GM13977 (cell line): ENCODE measurements around the gene CFAP92.

Source experiments
- DNase-seq: peaks from one replicate; pipeline ENCODE4 v3.0.0; 2012; ENCODE audit warnings: low spot score
- in situ Hi-C: fragments of 300-500 bp; cut with MboI; formaldehyde crosslinking; loops from one replicate; pipeline ENCODE4 v1.12.0; 2022; ENCODE audit warnings: low sequenced_read_pairs, low pct_unique_long_range_greater_than_20kb, mixed read lengths, inconsistent platforms; ENCODE audit not compliant: unreplicated experiment
- TF ChIP-seq, protein P1 (sequence below): IDR thresholded peaks from 2 replicates; pipeline ENCODE4 v1.5.1; 2012; ENCODE audit warnings: mild to moderate bottlenecking, control low read depth; ENCODE audit not compliant: insufficient read depth; ENCODE audit errors: extremely low read depth, missing control alignments

The CFAP92 gene

DNA sequence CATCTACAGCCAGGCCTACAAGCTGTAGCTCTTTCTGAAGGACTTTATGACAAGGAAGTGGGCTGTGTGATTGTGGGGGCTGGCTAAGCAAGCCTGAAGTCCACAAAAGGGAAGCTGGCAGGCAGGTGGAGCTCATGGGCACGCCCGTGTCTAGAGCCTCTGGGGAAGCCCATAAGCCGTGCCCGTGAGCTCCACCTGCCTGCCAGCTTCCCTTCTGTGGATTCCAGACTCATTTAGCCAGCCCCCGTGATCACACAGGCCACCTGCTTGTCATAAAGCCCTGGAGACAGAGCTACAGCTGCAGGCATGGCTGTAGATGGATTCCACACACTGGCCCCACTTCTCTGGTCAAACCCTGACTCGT, 22.5 kb upstream of the CFAP92 start:
- in situ Hi-C loops = no loop called here
- TF ChIP-seq, protein P1, sequence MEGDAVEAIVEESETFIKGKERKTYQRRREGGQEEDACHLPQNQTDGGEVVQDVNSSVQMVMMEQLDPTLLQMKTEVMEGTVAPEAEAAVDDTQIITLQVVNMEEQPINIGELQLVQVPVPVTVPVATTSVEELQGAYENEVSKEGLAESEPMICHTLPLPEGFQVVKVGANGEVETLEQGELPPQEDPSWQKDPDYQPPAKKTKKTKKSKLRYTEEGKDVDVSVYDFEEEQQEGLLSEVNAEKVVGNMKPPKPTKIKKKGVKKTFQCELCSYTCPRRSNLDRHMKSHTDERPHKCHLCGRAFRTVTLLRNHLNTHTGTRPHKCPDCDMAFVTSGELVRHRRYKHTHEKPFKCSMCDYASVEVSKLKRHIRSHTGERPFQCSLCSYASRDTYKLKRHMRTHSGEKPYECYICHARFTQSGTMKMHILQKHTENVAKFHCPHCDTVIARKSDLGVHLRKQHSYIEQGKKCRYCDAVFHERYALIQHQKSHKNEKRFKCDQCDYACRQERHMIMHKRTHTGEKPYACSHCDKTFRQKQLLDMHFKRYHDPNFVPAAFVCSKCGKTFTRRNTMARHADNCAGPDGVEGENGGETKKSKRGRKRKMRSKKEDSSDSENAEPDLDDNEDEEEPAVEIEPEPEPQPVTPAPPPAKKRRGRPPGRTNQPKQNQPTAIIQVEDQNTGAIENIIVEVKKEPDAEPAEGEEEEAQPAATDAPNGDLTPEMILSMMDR = no peak

DNA sequence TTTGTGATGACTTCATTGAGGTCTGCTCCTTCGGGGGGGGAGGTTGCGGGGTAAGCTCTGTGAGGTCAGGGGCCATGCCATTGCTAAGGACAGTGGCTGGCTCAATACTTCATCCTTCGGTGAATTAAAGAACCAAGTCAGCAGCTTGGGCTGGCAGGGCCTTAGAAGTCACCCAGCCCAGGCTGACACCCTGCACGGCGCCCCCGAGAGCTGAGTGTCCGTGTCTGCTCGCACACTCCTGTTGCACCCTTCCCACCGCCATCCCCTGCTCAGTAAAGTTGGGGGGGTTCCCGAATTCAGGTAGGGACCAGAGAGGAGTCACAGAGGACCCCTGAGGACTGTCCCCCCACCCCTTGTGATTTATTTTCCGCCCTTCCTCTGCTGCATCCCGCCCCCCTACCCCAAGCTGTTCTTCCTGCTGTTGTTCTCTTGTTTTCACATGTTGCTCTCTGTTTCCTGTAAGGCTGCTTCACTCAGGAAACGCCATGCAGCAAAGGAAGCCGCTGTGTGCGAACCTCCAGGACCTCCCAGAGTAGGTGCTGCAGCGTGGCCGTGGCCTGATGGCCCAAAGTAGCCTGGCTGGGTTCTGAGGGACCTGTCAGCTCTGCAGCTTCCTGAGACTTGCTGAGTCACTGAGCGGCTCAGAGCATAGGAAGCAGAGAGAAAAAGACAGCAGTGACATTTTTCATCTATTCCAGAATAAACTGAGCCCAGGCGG, 21.7 kb upstream of the CFAP92 start:
- TF ChIP-seq, protein P1 = no peak
- DNase-seq = no peak
- in situ Hi-C loops = no loop called here

More for the DNA sequence above, 22.5 kb upstream of the CFAP92 start:
- no peak for DNase-seq

DNA sequence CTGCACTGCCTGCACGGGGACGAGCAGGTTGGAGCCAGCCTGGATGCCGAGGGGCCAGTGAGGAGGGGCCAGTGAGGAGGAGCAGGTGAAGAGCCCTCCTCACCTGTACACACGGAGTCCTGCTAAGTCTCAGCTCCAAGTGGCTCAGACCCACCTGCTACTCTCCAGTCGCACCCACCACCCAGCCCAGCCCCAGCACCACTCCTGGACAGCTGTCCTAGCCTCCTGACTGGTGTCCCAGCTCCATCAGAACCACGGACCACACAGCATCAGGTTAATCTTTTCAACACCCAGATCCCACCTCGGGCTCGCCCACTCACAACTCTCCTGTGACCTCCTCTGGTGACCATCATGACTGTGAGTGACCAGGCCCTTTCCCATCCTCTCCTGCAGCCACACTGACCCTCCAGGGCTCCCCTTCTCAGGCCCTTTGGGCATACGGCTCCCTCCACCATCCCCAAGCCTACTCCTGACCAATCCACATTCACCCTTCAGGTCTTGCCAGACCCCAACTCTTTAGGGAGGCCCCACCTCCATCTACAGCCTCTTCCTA, 21.0 kb upstream of the CFAP92 start:
- DNase-seq = no peak
- TF ChIP-seq, protein P1 = no peak
- in situ Hi-C loops = no loop called here

DNA sequence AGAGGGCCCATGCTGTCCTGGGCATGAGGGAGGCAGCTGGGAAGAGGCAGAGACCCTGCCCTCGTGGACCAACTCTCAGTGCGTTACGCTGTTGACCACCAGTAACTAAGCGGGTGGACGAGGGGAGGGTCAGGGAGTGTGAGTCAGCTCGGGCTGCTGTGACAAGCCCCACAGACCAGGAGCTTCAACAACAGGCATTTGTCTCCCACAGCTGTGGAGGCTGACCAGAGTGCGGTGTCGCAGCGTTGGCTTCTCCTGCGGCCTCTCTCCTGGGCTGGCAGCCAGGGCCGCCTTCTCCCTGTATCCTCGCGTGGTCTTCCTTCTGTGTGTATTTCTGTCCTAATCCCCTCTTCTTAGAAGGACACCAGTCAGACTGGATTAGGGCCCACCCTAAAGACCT, 20.3 kb upstream of the CFAP92 start:
- in situ Hi-C loops = no loop called here
- no peak for DNase-seq
- TF ChIP-seq, protein P1 = no peak

DNA sequence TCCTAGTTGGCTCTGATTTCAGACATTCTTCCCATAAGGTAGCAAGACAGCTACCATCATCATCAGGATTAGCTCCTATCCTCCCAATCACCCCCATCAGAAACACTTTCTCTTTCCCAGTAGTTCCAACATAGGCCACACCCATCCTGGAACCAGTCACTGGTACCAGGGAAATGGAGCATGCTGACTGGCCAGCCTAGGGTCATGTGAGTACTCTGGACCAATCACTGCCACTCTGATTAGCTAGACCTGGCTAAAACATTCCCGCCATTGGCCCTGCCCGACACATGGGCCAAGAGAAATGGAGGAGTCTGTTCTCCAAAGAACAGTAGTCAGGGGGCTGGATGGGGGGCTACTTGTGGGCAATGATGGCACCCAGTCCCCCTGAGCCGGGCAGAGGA, 19.6 kb upstream of the CFAP92 start:
- TF ChIP-seq, protein P1 = no peak
- in situ Hi-C loops = no loop called here
- DNase-seq = no peak

DNA sequence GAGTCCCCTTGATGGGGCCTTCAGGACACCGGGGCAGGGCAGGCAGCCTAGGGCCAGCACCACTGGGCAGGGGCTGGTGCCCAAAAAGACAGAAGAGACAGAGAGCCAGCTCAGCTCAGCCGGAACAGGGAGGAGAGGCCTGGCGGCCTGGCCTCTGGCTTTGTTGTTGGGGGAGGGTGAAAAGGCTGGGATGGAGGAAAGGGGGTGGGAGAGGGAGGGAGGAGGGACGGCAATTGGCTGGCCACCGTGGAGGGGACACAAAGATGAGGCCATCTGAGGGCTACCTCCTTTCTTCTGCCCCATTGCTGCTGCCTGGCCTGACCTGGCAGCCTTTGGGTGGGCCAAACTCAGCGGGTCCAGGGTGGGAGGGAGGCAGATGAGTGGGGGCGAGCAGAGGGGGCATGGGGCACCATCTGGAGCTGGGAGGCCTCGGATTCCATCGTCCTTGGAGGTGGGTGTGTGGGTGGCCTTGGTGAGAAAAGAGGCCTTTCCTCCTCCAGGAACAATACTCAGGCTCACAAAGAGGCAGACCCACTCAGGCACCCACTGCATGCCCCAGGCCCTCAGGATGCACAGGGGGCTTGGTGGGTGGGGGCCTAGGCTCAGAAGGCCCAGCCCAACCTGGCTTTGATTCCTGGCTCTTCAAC, 16.6 kb upstream of the CFAP92 start:
- DNase-seq = no peak
- in situ Hi-C loops = no loop called here
- TF ChIP-seq, protein P1 = no peak
